Measurements from ENCODE around the gene ADGRL4. TPM values are rescaled to one million over a fixed set of nuclear protein-coding genes. Genes with fewer than 3 reads are reported as not detected.

ADGRL4 gene
- total RNA-seq, 1 experiment from 2014 or later = 0.10 TPM

GRCh38 chr1:79055856-79056255 lies 49.3 kb upstream of the ADGRL4 start:
- H3K27me3 ChIP-seq (ENCODE audit: insufficient read depth, low read length) = no peaks in the 10 kb centered on the region
- ChIA-PET POLR2A (no interaction called here), RAD21 (ENCODE audit: low non-redundant PET in 1 of 2, low total read pairs in 2 of 2, uncharacterized antibody in 2 of 2, unreplicated experiment in 2 of 2) (no interaction called here), CTCF (no interaction called here)
- no peaks in the 10 kb centered on the region for H3K79me2 ChIP-seq (ENCODE audit: insufficient read depth, low read length)
- H3K36me3 ChIP-seq (ENCODE audit: control insufficient read depth in 1 of 2, insufficient read depth in 2 of 2, low read length in 2 of 2) = no peaks in the 10 kb centered on the region
- DNase-seq (ENCODE audit: low read depth, low spot score) (no peak), ATAC-seq (no peak)
- H3K4me3 ChIP-seq (replicated peaks in 1 of 2; ENCODE audit: low read depth in 1 of 2, low read length in 2 of 2) = no peak overlapping the region
- no peak overlapping the region for H3K9ac ChIP-seq (ENCODE audit: low read length)
- intact Hi-C loops (cut with micrococcal nuclease) = no loop called here
- no peak overlapping the region for H2AFZ ChIP-seq (ENCODE audit: low read depth, low read length, poor library complexity, severe bottlenecking)
- no peaks in the 10 kb centered on the region for H4K20me1 ChIP-seq (ENCODE audit: insufficient read depth)
- no peaks in the 10 kb centered on the region; a peak in 1 of 4 replicates for H3K9me3 ChIP-seq (ENCODE audit: control insufficient read depth in 1 of 2, insufficient read depth in 1 of 2, low read depth in 1 of 2, low read length in 2 of 2)
- no TSS peak for BruUV-seq (replicated peaks)
- no peaks in the 10 kb centered on the region for H3K9me2 ChIP-seq (ENCODE audit: insufficient read depth)
- no peak overlapping the region for H3K27ac ChIP-seq (ENCODE audit: low read depth, low read length)
- H3K4me2 ChIP-seq (ENCODE audit: low read length) = no peak overlapping the region
- H3K4me1 ChIP-seq (ENCODE audit: control insufficient read depth in 1 of 2, insufficient read depth in 2 of 2, low read length in 2 of 2) = no peaks in the 10 kb centered on the region
- no peak for TF ChIP-seq POLR2AphosphoS5 (IDR thresholded peaks at IDR 0.05; ENCODE audit: low read depth, low read length)
- no peak for TF ChIP-seq SIN3A (IDR thresholded peaks at IDR 0.05; ENCODE audit: low read depth)
- no peak for TF ChIP-seq CBX3 (IDR thresholded peaks at IDR 0.05; ENCODE audit: low read depth)
- no peak for TF ChIP-seq ATF3 (IDR thresholded peaks at IDR 0.05)
- no peak for TF ChIP-seq CEBPB (IDR thresholded peaks at IDR 0.05; ENCODE audit: low read depth)
- TF ChIP-seq EGR1 (IDR thresholded peaks at IDR 0.05; ENCODE audit: low read depth) = no peak
- TF ChIP-seq FOSL1 (IDR thresholded peaks at IDR 0.05; ENCODE audit: low read depth) = no peak
- TF ChIP-seq SP1 (IDR thresholded peaks at IDR 0.05; ENCODE audit: low read depth) = no peak
- no peak for TF ChIP-seq ZFX (IDR thresholded peaks at IDR 0.05)
- TF ChIP-seq REST (IDR thresholded peaks at IDR 0.05; ENCODE audit: low read depth) = no peak
- TF ChIP-seq YY1 (IDR thresholded peaks at IDR 0.05; ENCODE audit: extremely low read depth, insufficient replicate concordance, low read depth, low read length) = no peak
- no peak for TF ChIP-seq EZH2phosphoT487 (IDR thresholded peaks at IDR 0.05; ENCODE audit: borderline replicate concordance)
- TF ChIP-seq EZH2 (IDR thresholded peaks at IDR 0.05) = no peak
- TF ChIP-seq ZNF274 (IDR thresholded peaks at IDR 0.05; ENCODE audit: low read depth, low read length) = no peak
- TF ChIP-seq RAD21 (IDR thresholded peaks at IDR 0.05; ENCODE audit: low read depth) = no peak
- TF ChIP-seq ELF1 (IDR thresholded peaks at IDR 0.05; ENCODE audit: borderline replicate concordance, low read depth) = no peak

Measured in HCT116 (cell line).